A549 (cell line): ENCODE results near the gene ZNF319. TPM values are rescaled to one million over a fixed set of nuclear protein-coding genes. Genes with fewer than 3 reads are reported as not detected.

Experiments
- ATAC-seq, 2 experiments: fragments of 200-7000 bp in 1 of 2; fragments of >200 bp in 1 of 2; cut with Nextera tagmentation in 1 of 2; cut with Tn5 transposase in 1 of 2; 3 replicates each; pipeline versions ENCODE4 v1.8.0 to v1.9.1; 2018 to 2020; ENCODE audit warnings: mild to moderate bottlenecking in 1 of 2, moderate library complexity in 1 of 2
- CTCF ChIA-PET: fragments of 300-600 bp; sonication (Branson Sonifier 250); formaldehyde crosslinking; extraction: SDS; loops from one replicate; lab custom pipeline; 2021; ENCODE audit warnings: antibody characterized with exemption, inconsistent platforms; lab: Yijun Ruan, JAX
- POLR2A ChIA-PET: fragments of 350-600 bp; formaldehyde crosslinking; extraction: SDS; loops from one replicate; lab custom pipeline; 2021; ENCODE audit warnings: antibody characterized with exemption, inconsistent platforms; lab: Yijun Ruan, JAX
- DNase-seq, 2 experiments: peaks; one replicate each; pipeline versions ENCODE4 v3.0.0 to v3.0.0-alpha.2; 2011 to 2016; ENCODE audit warnings: low read depth in 1 of 2, low spot score in 1 of 2
- FAIRE-seq: peaks from 2 replicates; lab custom pipeline; 2011; peaks lifted over from hg19 to GRCh38; lab: Jason Lieb, UNC
- H3K27ac ChIP-seq, 2 experiments: fragments of >200 bp; sonication (Bioruptor Twin); formaldehyde crosslinking; 3 replicates each; pipeline ENCODE4 v1.5.1; 2016 to 2017
- H3K4me1 ChIP-seq: fragments of >200 bp; sonication (Bioruptor Twin); formaldehyde crosslinking; 3 replicates; pipeline ENCODE4 v1.6.1; 2016
- H3K4me2 ChIP-seq: fragments of >200 bp; sonication (Bioruptor Twin); formaldehyde crosslinking; 3 replicates; pipeline ENCODE4 v1.6.1; 2016
- H3K4me3 ChIP-seq: fragments of >200 bp; sonication (Bioruptor Twin); formaldehyde crosslinking; 3 replicates; pipeline ENCODE4 v1.5.1; 2016
- H3K9me3 ChIP-seq: fragments of >200 bp; sonication (Bioruptor Twin); formaldehyde crosslinking; 3 replicates; pipeline ENCODE4 v1.6.1; 2016
- ATOH8 ChIP-seq: fragments of 250-450 bp; sonication (Bioruptor Pico); IDR thresholded peaks from 2 replicates; pipeline ENCODE4 v1.5.0; 2020; ENCODE audit warnings: low read depth, mild to moderate bottlenecking, moderate library complexity
- BCL3 ChIP-seq: fragments of >200 bp; sonication (Bioruptor Twin); formaldehyde crosslinking; IDR thresholded peaks from 3 replicates; pipeline ENCODE4 v1.6.1; 2016
- CHD2 ChIP-seq: fragments of 150-350 bp; IDR thresholded peaks from 2 replicates; pipeline ENCODE4 v1.6.1; 2014; ENCODE audit warnings: low read length; ENCODE audit not compliant: partially characterized antibody
- CTCF ChIP-seq: fragments of >200 bp; sonication (Bioruptor Twin); formaldehyde crosslinking; IDR thresholded peaks from 3 replicates; pipeline ENCODE4 v1.5.1; 2016
- E2F6 ChIP-seq: IDR thresholded peaks from 2 replicates; pipeline ENCODE4 v1.6.1; 2012; ENCODE audit warnings: low read depth, borderline replicate concordance
- ELK1 ChIP-seq: fragments of 150-350 bp; IDR thresholded peaks from 2 replicates; pipeline ENCODE4 v1.6.1; 2014; ENCODE audit warnings: low read depth, mild to moderate bottlenecking, low read length
- EP300 ChIP-seq, 2 experiments: fragments of >200 bp; sonication (Bioruptor Twin); formaldehyde crosslinking; IDR thresholded peaks; 2 replicates in 1 of 2; 3 replicates in 1 of 2; pipeline ENCODE4 v1.6.1; 2016 to 2017
- ESRRA ChIP-seq: fragments of 150-350 bp; IDR thresholded peaks from 2 replicates; pipeline ENCODE4 v1.6.1; 2014; ENCODE audit warnings: mild to moderate bottlenecking, low read length, borderline replicate concordance
- FOSL2 ChIP-seq, 2 experiments: fragments of 450-650 bp in 1 of 2; fragments of >200 bp in 1 of 2; sonication (Bioruptor Twin) in 1 of 2; formaldehyde crosslinking; IDR thresholded peaks; 2 replicates each; pipeline versions ENCODE4 v1.5.0 to v1.6.1; 2016 to 2020; ENCODE audit warnings: mild to moderate bottlenecking in 1 of 2, moderate library complexity in 1 of 2
- GATA3 ChIP-seq: IDR thresholded peaks from 2 replicates; pipeline ENCODE4 v1.6.1; 2012; ENCODE audit warnings: borderline replicate concordance
- HDAC2 ChIP-seq: fragments of 200-600 bp; sonication (generic); IDR thresholded peaks from 2 replicates; pipeline ENCODE4 v1.6.1; 2016
- HOXB13 ChIP-seq: fragments of 250-450 bp; sonication (Bioruptor Pico); IDR thresholded peaks from 2 replicates; pipeline ENCODE4 v1.5.0; 2020; ENCODE audit warnings: low read depth, mild to moderate bottlenecking, moderate library complexity
- JUN ChIP-seq, 2 experiments: fragments of >200 bp; sonication (Bioruptor Twin); formaldehyde crosslinking; IDR thresholded peaks; 2 replicates in 1 of 2; 3 replicates in 1 of 2; pipeline ENCODE4 v1.6.1; 2016 to 2017
- KDM1A ChIP-seq: fragments of 200-600 bp; sonication (generic); IDR thresholded peaks from 2 replicates; pipeline ENCODE4 v1.6.1; 2016; ENCODE audit warnings: low read depth, mild to moderate bottlenecking
- MAX ChIP-seq: IDR thresholded peaks from 2 replicates; pipeline ENCODE4 v1.6.1; 2012
- MAZ ChIP-seq: fragments of 150-350 bp; IDR thresholded peaks from 2 replicates; pipeline ENCODE4 v1.6.1; 2014; ENCODE audit warnings: antibody characterized with exemption, low read depth, low read length, borderline replicate concordance
- POLR2A ChIP-seq: IDR thresholded peaks from 2 replicates; pipeline ENCODE4 v1.6.1; 2012; ENCODE audit warnings: mild to moderate bottlenecking, low read length
- RCOR1 ChIP-seq: fragments of 150-350 bp; IDR thresholded peaks from 2 replicates; pipeline ENCODE4 v1.6.1; 2014; ENCODE audit warnings: antibody characterized with exemption, low read length, low read depth
- RNF2 ChIP-seq: fragments of 200-600 bp; sonication (generic); IDR thresholded peaks from 2 replicates; pipeline ENCODE4 v1.6.1; 2016; ENCODE audit warnings: low read depth, mild to moderate bottlenecking, antibody characterized with exemption, moderate library complexity, borderline replicate concordance
- TFCP2L1 ChIP-seq: fragments of 250-450 bp; sonication (Bioruptor Pico); IDR thresholded peaks from 2 replicates; pipeline ENCODE4 v1.5.0; 2021; ENCODE audit warnings: mild to moderate bottlenecking
- USF2 ChIP-seq: fragments of 450-650 bp; IDR thresholded peaks from 2 replicates; pipeline ENCODE4 v1.6.1; 2014; ENCODE audit warnings: antibody characterized with exemption
- ZC3H11A ChIP-seq: fragments of 450-650 bp; IDR thresholded peaks from 2 replicates; pipeline ENCODE4 v1.6.1; 2014; ENCODE audit warnings: antibody characterized with exemption, mild to moderate bottlenecking
- ZFP36 ChIP-seq: fragments of 450-650 bp; IDR thresholded peaks from 2 replicates; pipeline ENCODE4 v1.6.1; 2014; ENCODE audit warnings: borderline replicate concordance; ENCODE audit not compliant: partially characterized antibody
- WGBS: methylation state at CpG from one replicate; pipeline ENCODE4 v1.1.6; 2017; ENCODE audit errors: missing lambda C conversion rate; 5-methylcytosine and 5-hydroxymethylcytosine counted together
- polyA plus RNA-seq, 4 experiments: library from polyadenylated mRNA; depleted of rRNA in 3 of 4; stranded (reverse); fragments of >200 nt; fragmentation: RNase III in 1 of 4; extraction: RNeasy Plus Mini Kit Qiagen cat#74134 plus additional on column Dnase treatment in 1 of 4; gene quantifications; 2 replicates in 3 of 4; 3 replicates in 1 of 4; pipeline ENCODE4 v1.2.3, GENCODE V29; 2011 to 2017

ZNF319 gene
- polyA plus RNA-seq, 2 of the 4 experiments (the other 2 are of a cell fraction): 10.8 to 11.3 TPM

GRCh38 chr16:58025351-58026138, 25.1 kb upstream of the ZNF319 start, which contains the start of gene MMP15:
Gene MMP15, plus strand, starts transcription at chr16:58025754. Its CDS starts 597 bp downstream, at chr16:58026351.
- TF ChIP-seq HDAC2: 0 out of 2 replicates have a peak, but pooled peaks have one; percentile 10
- TF ChIP-seq GATA3: no peak
- TF ChIP-seq RCOR1: no peak
- TF ChIP-seq MAX: peak; percentile 38
- peak; percentile 72 for TF ChIP-seq POLR2A
- TF ChIP-seq JUN (IDR thresholded peaks at IDR 0.05): peak in 1 of 2 experiments; percentile 39; a peak in 2 of 5 replicates
- TF ChIP-seq ELK1: no peak
- TF ChIP-seq RNF2: no peak; the same call in none of the 2 replicates
- TF ChIP-seq TFCP2L1 (CRISPR knock-in tag): no peak
- no peak for TF ChIP-seq KDM1A
- TF ChIP-seq, all 56 proteins: peak for 4
- 2% methylated on average over 53 of the region's 90 CpGs for WGBS
- Histone ChIP-seq H3K4me3 (peak within 1 kb of the TSS; percentile 80), H3K9me3 (no peaks in the 10 kb centered on the region), H3K27ac (peak within 1 kb of the TSS; percentile 79 to 84), H3K4me2 (peak within 1 kb of the TSS; percentile 99), H3K4me1 (peaks cover 20% of the 10 kb centered on the region; the same call in 1 of the 3 replicates)
- CTCF ChIA-PET: interaction anchor here (0.6 to 3.9 kb wide), 9 partner anchors 11 to 732 kb away, joined by 3 to 31 read pairs (median 4); no protein-coding TSS in a partner anchor
- peak; percentile 66 to 76 for ATAC-seq
- POLR2A ChIA-PET: interaction anchor here (2.8 kb wide), 1 partner anchor 104 kb away, joined by 13 read pairs; the partner anchor contains the start of gene CFAP20
- no peak for FAIRE-seq
- peak; percentile 75 to 81 for DNase-seq

GRCh38 chr16:58024486-58025350, 24.2 kb upstream of the ZNF319 start:
- peak overlapping the region; percentile 99 for H3K4me2 ChIP-seq
- H3K9me3 ChIP-seq: no peaks in the 10 kb centered on the region
- peak overlapping the region; percentile 79 to 84; a peak in 5 of 6 replicates for H3K27ac ChIP-seq
- H3K4me3 ChIP-seq: peak overlapping the region; percentile 80
- peaks cover 20% of the 10 kb centered on the region; the same call in 1 of the 3 replicates for H3K4me1 ChIP-seq
- 44% methylated on average over 57 of the region's 57 CpGs for WGBS
- DNase-seq (peak in 1 of 2 experiments; percentile 25), FAIRE-seq (no peak), ATAC-seq (no peak)
- POLR2A ChIA-PET: interaction anchor here (0.6 to 1.5 kb wide), 2 partner anchors 105 to 205 kb away, joined by 5 read pairs; partner anchors contain the start of gene CFAP20
- CTCF ChIA-PET: interaction anchor here (0.9 to 3.1 kb wide), 6 partner anchors 10 to 125 kb away, joined by 3 to 31 read pairs (median 4); no protein-coding TSS in a partner anchor
- TF ChIP-seq EP300 (IDR thresholded peaks at IDR 0.05) (no peak), ZFP36 (no peak), CTCF (no peak), MAZ (no peak), FOSL2 (IDR thresholded peaks at IDR 0.05) (no peak), FOSL2 (CRISPR knock-in tag; IDR thresholded peaks at IDR 0.05) (no peak), GATA3 (no peak), ZC3H11A (no peak), E2F6 (no peak), ESRRA (no peak), BCL3 (no peak), RCOR1 (no peak), USF2 (no peak), RNF2 (no peak), ATOH8 (no peak), CHD2 (no peak), HOXB13 (CRISPR knock-in tag) (no peak)
